HG03575 (cell line): Measurements from ENCODE around the gene RNF43.

Source experiments
- ATAC-seq: cut with Tn5 transposase; IDR thresholded peaks from one replicate; pipeline ENCODE4 v1.9.1; 2021; ENCODE audit not compliant: unreplicated experiment, insufficient number of reproducible peaks, low FRiP score; ENCODE audit errors: extremely low read depth

RNF43 gene

DNA sequence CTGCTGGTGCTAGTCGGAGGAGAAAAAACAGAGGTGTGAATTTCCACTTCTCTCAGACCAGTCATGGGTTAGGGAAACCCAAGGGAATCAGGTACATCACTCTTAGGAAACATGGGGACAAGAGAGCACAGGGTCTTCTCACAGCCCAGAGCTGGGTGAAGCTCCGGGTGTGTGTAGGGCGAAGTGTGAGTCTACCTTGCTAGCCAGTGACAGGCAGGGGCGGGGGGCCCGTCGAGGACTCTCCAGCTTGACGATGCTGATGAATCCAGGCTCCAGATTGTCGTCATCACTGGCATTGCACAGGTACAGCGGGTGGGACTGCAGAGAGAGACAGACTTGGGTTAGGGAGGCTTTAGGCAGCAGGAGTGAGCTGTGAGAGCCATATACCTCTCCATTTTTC, 46.6 kb downstream of the RNF43 start:
- ATAC-seq, result no peak

DNA sequence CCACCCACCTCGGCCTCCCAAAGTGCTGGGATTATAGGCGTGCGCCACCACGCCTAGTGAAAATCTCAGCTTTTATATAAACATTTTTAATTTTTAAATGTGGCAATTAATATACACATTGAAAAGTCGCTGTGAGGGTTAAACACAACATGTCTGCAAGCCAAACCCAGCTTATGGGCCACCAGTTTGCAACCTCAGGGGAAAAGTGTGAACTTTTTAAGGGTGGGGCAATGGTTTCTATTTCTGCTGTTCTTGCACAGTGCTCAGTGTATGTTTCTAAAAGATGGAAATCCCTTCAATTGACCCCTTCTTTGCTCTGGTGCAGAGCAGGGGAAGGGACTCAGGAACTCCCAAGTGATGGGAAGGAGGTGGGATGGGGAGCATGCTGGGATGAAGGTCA, 47.0 kb downstream of the RNF43 start:
- no peak for ATAC-seq

DNA sequence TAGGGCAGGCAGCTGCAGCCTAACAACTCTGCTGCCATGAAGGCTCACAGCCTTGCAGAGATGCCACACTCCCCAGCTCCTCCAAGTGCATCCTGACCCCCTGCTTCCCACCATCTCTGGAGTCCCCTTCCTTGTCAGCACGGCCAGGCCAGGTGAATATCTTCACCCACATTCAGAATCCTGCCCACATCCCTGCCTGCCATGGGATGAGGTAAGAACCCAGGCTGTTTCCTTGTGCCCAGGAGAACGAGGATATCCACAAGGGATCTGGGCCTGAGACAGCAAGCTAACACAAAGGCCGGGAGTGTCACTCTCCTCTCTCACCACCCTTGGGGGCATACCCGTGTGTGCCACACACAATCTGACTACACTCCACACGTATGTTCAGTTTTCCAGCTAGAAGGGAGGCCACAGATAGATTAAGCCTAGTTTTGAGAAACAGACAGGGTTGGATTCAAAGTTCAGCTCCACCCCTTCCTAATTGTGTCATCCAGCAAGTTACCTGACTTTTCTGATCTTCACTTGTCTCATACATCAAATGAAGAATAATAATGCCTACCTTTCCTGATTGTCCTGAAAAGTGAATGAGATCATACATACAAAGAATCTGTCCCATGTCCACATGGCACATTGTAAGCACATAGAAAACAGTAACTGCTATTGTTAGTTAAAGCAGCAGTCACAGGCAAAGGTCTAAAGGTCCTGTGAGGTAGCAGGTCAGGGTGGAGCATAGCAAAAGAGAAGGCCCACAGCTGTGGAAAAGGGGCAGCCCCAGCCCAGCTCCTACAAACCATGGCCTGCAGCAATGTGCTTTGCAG, 47.9 kb downstream of the RNF43 start:
- ATAC-seq, result no peak

DNA sequence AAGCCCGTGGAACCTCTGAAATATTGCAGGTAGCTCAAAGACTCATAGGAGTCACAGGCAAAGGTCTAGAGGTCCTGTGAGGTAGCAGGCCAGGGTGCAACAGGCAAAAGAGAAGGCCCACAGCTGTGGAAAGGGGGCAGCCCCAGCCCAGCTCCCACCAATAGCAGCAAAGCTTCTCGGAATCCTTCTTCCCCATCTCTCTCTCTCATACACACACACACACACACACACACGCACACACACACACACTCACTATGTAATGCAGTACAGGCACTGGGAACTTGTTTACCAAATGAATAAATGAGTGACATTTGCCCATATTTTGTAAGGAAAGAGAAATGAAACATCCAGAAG, 48.5 kb downstream of the RNF43 start:
- ATAC-seq, result no peak
